Suppressor macrophage treated with lipopolysaccharide for 4 hours (primary cell): Measurements from ENCODE around the gene COMTD1.
"Not testable (repeated sequence)": the region's sequence is repeated elsewhere in the genome, so short reads cannot be mapped to it uniquely, and the experiment has no call there.

Experiments
- DNase-seq: peaks from one replicate; pipeline ENCODE4 v3.0.0-alpha.2; 2020

Gene COMTD1

GRCh38 chr10:75221492-75221891 lies 14.3 kb downstream of the COMTD1 start:
- not testable (repeated sequence) for DNase-seq

GRCh38 chr10:75220274-75220673 lies 15.5 kb downstream of the COMTD1 start:
- no peak for DNase-seq

- DNase-seq = no peak
Measured at GRCh38 chr10:75212343-75212742, 23.4 kb downstream of the COMTD1 start.

- DNase-seq = peak; percentile 67
Measured at GRCh38 chr10:75211007-75211691, 24.6 kb downstream of the COMTD1 start.

- peak; percentile 96 for DNase-seq
Measured at GRCh38 chr10:75210282-75211006, 25.3 kb downstream of the COMTD1 start, which contains the start of gene VDAC2. Gene VDAC2, plus strand, starts transcription at chr10:75210796. Its CDS starts 363 bp downstream, at chr10:75211159.

GRCh38 chr10:75209921-75210281 lies 25.9 kb downstream of the COMTD1 start:
- peak; percentile 85 for DNase-seq

- peak; percentile 64 for DNase-seq
Measured at GRCh38 chr10:75209086-75209920, 26.5 kb downstream of the COMTD1 start.

- DNase-seq = no peak
Measured at GRCh38 chr10:75208181-75208580, 27.6 kb downstream of the COMTD1 start.

GRCh38 chr10:75207857-75208144 lies 28.0 kb downstream of the COMTD1 start:
- no peak for DNase-seq

GRCh38 chr10:75207079-75207856 lies 28.5 kb downstream of the COMTD1 start:
- no peak for DNase-seq

GRCh38 chr10:75206638-75207037 lies 29.1 kb downstream of the COMTD1 start:
- not testable (repeated sequence) for DNase-seq

GRCh38 chr10:75205908-75206307 lies 29.8 kb downstream of the COMTD1 start:
- DNase-seq = no peak

GRCh38 chr10:75203724-75204123 lies 32.0 kb downstream of the COMTD1 start:
- DNase-seq = no peak

GRCh38 chr10:75203046-75203620 lies 32.6 kb downstream of the COMTD1 start:
- DNase-seq = not testable (repeated sequence)

- peak; percentile 12 for DNase-seq
Measured at GRCh38 chr10:75202321-75203045, 33.3 kb downstream of the COMTD1 start.

GRCh38 chr10:75201793-75202307 lies 33.9 kb downstream of the COMTD1 start:
- DNase-seq = no peak

GRCh38 chr10:75199949-75200348 lies 35.8 kb downstream of the COMTD1 start:
- DNase-seq = not testable (repeated sequence)

GRCh38 chr10:75197906-75198305 lies 37.9 kb downstream of the COMTD1 start:
- DNase-seq = no peak

GRCh38 chr10:75197066-75197465 lies 38.7 kb downstream of the COMTD1 start:
- no peak for DNase-seq

- no peak for DNase-seq
Measured at GRCh38 chr10:75195035-75195763, 40.6 kb downstream of the COMTD1 start.

- not testable (repeated sequence) for DNase-seq
Measured at GRCh38 chr10:75194625-75195024, 41.1 kb downstream of the COMTD1 start.
